Glomerular endothelial cell (primary cell): Measurements from ENCODE around the gene EIF3D. TPM values are rescaled to one million over a fixed set of nuclear protein-coding genes. Genes with fewer than 3 reads are reported as not detected.

Experiments used
- DNase-seq: peaks from one replicate; pipeline ENCODE4 v3.0.0-alpha.2; 2011; ENCODE audit warnings: low read depth, low spot score; ENCODE audit errors: extremely low read depth
- total RNA-seq: library from RNA; depleted of rRNA; stranded (reverse); fragments of >200 nt; gene quantifications from 2 replicates; pipeline ENCODE4 v1.2.3, GENCODE V29; 2015

The EIF3D gene
- total RNA-seq, 1 donor from 2014 or later, result 281 TPM

DNA sequence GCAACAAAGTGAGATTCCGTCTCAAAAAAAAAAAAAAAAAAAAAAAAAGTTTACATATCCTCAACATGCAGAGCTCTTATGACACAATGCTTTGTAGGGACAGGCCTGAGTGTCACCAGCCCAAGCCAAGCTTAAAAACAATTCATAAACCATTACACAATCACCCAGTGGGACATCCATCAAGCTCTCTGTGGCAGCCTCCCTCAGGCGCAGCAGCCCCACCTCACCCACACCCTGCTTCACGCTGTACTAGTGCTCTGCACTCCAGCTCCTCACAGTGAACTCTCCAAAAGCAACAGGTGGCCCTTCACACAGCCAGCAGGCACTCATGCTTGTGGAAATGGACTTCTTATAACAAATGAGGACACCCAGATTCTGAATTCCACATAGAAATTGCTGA is 18.6 kb downstream of the EIF3D start:
- no peak for DNase-seq

DNA sequence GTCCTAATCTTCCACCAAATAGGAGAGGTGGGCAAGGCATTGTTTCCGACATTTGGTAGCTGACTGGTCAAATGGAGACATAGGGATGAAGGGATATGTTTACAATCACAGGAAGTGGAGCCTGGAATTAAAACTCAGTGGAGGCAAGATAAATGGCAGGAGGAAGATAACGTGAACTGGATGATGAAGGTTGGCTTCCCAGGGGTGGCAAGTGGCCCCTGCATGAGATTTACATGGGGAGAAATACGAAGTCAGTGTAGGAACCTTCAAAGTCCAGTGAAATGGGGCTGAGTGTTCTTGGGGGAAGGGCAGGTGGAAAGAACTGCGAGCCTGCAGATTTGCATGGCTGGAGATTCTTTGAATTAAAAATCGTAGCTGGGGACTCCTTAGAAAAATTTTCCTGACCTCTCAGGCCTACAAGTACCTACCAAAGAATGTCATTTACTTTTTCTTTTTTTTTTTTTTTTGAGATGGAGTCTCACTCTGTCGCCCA is 21.4 kb downstream of the EIF3D start:
- no peak for DNase-seq

DNA sequence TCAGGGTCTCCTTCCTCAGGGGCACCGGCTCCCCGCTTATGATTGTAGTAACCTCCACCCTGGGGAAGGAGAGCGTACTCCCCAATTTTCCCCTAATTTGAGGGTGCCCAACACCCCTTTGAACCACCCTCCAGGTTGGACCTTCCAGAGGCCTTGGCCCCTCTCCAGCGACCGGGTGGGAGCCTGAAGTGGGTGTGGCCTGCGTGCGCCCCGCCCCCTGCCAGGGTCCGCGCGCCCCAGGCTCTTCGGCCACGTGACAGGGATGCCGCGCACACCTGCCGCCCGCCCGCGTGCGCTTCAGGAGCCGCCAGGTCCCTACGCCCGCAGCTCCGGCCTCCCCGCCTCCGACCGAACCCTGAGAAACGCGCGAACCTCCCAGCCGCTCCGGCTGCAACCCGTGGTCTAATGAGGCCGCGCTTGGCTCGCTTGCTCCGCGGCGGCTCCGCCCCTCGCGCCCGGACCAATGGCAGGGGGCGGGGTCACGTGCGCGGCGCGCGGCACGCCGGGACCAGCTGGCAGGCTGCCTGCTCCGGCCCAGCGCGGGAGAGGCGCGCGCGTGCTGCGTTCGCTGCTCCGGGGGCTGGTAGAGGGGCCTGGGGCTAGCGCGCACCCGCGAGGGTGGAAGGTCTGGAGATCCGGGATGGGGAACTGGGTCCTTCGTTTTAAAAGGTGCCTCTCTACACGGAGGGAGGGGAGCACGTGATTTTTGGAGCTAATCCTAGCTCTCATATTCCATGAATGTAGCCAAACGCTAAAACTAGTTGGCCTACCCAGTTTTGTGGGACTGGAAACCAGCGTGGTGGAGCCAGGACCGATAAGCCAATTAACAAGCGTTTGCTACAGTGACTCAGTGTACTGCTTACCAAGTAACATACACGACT is 22.1 kb downstream of the EIF3D start, which contains the start of gene FOXRED2:
Gene FOXRED2 (minus strand): TSS at position 404 of the 881 bp plus-strand sequence. CDS start 618 bp downstream, outside the sequence.
- DNase-seq, result no peak

DNA sequence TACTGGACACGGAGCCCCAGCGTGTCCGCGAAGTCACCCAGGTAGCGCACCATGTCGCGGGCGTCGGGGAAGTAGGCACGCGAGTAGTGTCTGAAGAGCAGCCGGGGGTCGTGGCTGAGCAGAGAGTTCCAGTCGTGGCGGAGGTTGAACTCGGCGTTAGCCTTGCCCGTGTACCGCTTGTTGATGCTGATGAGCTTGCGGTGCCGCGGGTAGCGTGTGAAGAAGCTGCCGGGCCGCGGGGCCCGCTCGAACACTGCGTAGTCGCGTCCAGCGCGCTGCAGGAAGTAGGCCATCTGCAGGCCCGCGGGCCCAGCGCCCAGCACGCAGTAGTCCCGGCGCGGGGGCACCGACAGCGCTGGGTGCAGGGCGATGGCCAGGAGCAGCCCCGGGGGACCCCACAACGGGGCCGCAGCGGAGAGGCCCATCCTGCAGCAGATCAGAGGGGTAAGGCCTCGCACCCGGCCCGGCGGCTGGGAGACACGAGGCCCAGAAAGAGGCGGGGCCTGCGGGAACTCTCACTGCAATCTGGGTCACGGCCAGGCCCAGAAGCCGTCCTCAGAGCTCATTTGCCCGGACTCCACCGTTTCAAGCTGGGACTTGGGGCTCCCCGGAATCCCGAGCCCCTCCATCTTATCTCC is 22.8 kb downstream of the EIF3D start:
- no peak for DNase-seq

DNA sequence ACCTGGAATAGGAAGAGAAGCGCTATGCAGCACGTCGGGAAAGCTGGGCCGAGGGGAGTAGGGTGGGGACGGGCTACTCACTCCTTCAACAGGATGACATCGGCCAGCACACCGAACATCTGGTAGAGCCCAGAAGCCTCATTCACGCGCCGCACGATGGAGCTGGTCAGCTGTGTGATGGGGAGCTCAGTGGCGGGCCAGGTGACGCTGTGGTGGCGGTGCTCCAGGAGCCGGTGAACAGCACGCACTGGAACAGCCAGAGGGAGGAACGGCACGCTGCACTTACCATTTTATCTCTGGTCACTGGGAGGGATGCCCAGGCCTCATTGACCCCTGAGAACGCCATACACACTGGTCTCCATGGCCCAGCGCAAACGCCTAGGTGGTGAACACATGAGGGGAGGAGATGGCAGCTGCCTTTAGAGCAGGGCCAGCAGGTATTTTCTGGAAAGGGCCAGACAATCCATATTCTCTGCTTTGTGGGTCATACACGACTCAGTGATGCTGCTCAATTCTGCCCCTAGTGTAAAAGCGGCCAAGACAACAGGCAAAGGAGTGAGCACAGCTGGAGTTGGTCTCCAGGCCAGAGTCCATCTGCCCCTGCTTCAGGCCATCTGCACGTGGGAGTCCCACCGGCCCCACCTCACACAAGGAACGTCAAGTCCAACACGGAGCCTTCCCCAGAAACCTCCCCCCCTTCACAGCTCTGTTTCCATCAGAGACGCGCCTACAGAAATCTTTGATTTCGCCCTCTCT is 30.9 kb downstream of the EIF3D start:
- no peak for DNase-seq

DNA sequence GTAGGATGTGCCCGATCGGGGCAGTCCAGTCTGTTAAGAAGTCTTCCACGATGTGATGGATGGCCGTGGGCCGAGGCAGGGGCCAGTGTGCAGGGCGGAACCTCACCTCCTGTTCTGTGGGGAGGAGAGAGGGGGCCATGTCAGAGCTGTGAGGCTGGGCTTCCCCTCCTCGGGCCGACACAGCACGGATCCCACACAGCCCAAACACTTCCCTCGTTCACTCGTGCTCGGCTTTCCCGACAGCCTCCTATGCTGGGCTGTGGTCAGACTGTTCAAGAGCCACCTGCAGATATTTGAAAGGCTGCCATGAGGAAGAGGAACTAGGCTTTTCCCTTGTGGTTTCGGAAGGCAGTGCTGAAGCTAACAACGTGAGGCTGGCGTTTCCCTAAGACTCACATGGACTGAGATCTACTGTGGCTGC is 35.3 kb downstream of the EIF3D start:
- no peak for DNase-seq

DNA sequence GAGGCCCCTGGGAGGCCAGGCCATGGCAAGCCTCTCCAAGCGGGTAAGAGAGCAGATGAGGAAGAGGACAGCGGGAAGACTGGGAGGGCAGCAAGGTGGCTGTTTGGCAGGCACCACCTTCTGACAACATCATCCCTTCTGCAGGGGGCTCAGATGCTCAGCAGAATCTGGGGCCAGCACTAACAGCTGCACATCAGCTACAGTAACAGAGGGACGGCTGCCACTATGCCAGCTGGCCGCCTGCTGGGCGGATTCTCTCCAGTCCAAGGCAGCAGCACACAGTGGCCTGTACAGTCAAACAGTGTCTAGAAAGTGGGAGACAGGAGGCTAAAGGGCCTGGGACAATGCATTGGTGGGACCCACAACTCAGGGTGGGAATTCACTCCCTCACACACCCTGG is 36.9 kb downstream of the EIF3D start:
- no peak for DNase-seq

DNA sequence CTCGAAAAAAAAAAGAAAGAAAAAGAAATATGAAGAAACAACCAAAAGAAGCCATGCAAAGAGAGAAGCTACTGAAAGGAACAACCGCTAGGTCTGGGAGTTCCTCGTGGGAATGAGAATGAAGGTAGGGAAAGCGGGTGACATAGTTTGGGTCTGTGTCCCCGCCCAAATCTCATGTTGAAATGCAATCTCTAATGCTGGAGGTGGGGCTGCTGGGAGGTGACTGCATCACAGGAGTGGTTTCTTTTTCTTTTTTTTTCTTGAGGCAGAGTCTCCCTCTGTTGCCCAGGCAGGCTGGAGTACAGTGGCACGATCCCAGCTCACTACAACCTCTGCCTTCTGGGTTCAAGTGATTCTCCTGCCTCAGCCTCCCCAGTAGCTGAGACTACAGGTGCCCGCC is 37.8 kb downstream of the EIF3D start:
- no peak for DNase-seq

DNA sequence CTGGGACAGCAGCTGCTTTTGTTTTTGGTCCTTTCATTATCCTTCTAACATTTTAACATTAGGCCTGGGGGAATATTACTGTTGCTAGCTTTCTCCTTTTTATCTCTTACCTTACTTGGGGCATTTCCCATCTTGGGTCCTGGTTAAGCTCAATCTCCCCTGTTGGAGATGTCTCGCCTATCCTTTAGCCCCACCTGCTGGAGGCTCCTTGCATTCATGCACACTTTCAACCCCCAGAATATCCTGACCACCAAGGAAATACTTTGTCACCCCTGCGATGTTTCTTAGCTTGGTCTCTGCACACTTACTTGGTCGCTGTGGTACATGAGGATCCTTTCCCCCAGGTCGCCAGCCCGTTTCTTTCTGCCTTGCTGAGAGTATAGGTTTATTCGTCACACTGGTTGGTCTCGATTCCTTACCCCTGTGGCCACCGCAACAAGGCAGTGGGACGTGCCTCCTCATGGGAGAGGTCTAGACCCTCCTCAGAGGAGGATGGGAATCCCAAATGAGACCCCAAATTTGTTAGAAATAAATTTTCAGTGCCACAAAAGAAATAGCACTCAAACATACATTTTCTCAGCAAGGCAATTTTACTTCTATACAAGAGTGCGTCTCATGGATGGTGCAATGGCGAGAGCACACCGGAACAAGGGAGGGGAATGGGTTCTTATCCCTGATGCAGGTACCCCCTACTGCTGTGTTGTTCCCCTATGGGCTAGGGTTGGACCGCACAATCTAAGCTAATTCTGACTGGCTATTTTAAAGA is 42.2 kb downstream of the EIF3D start:
- no peak for DNase-seq

DNA sequence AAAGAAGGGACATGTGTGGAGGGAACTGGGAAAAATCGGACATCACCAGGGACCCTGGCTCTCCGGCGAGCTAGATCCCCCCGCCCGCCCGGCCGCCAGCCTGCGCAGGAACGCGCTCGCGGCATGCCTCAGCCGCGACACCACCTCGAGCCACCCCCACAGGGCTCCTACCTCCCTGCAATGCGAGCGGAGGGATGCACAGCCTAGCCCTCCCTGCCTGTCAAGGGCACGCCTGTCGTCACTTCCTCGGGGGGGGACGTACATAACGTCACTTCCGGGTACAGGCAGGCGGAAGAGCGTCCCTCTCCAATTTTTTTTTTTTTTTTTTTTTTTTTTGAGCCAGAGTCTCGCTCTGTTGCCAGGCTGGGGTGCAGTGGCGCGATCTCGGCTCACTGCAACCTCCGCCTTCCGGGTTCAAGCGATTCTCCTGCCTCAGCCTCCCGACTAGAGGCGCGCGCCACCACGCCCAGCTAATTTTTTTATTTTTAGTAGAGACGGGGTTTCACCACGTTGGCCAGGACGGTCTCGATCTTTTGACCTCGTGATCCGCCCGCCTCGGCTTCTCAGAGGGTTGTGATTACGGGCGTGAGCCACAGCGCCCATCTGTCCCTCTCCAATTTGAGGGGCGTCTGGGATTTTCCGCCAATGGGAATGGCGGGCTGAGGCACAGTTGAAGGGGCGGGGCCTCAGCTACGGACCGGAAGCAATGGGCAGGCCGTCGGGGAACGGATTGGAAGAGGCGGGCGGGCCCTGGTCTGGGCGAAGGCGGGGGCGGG is 47.4 kb downstream of the EIF3D start, which contains the start of gene TXN2:
Gene TXN2 (minus strand): TSS at position 248 of the 776 bp plus-strand sequence. CDS start 803 bp downstream, outside the sequence.
- DNase-seq, result no peak

DNA sequence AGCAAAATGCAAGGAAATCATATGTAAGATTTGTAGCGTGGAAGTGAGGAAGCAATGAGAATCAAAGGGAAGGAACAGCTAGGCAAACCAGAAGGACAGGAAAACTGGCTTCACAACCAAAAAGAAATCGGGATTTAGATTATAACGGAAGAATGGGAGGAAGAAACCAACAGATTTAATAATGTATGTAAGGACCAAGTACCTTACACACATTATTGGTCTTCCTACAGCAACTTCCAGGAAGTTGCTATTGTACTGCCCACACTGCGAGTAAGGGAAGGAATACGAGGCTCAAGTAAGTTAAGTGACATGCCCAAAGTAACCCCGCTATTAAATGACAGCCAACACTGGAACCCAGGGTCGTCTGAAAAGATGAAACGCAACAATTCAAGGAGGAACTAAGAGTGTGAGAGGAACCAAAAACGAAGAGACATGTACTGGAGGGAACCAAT is 48.0 kb downstream of the EIF3D start:
- no peak for DNase-seq

DNA sequence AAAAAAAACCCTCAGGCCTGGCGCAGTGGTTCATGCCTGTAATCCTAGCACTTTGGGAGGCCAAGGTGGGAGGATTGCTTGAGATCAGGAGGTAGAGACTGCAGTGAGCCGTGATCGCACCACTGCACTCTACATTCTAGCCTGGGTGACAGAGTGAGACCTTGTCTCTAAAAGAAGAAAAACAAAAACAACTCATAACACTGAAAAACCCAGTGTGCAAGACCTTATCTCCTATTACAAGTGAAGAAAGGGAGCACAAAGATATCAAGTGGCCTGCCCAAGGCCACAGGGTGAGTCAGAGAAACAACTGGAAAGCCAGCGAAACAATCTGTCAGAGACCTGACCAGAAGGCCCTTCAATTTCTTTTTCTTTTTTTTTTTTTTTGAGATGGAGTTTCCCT is 50.0 kb downstream of the EIF3D start:
- no peak for DNase-seq

DNA sequence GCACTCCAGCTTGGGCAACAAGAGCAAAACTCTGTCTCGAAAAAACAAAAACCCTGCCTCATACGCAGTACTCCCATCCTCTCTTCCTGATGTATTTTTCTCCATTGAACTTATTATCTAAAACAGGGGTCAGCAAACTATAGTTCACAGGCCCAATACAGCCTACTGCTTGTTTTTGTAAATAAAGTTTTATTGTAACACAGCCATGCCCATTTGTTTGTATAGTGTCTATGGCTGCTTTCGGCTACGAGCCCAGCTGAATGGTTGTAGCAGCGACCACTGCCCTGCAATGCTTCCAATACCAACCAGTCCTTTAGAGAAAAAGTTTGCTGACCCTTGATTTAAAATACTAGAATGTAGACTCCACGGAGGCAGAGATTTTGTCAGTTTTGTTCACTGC is 53.6 kb downstream of the EIF3D start:
- no peak for DNase-seq

DNA sequence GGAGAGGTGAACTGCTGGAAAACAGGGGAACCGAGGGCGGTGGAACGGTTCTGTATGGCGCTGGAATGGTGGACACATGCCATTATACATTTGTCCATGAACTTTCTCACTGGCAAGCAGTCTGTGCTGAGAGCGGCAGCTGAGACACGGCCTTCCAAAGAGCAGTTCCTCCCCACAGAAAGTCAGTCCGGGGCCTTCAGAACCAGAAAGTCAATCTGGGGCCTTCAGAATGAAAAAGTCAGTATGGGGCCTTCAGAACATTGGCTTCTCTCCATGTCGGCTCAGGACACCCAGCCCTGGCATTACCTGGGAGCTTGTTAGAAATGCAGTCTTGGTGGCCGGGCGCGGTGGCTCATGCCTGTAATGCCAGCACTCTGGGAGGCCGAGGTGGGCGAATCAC is 56.3 kb downstream of the EIF3D start:
- DNase-seq, result no peak

DNA sequence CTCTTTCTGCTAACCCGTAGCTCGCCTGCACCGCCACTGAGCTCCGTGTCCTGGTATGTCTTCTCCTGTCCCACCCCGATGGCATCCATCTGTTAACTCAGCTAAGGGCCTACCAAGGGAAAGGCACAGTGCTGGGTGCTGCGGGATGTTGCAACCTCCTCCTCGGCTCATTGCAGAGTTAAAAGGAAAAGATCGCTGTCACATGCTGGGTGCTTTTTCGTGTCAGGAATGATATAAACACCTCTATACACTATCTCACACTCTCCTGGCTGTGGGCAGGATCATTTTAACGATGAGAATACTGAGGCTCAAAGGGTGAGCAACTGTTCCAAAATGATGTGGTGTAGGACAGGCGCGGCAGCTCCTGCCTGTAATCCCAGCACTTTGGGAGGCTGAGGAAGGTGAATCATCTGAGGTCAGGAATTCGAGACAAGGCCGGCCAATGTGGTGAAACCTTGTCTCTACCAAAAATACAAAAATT is 57.6 kb downstream of the EIF3D start:
- DNase-seq, result no peak

DNA sequence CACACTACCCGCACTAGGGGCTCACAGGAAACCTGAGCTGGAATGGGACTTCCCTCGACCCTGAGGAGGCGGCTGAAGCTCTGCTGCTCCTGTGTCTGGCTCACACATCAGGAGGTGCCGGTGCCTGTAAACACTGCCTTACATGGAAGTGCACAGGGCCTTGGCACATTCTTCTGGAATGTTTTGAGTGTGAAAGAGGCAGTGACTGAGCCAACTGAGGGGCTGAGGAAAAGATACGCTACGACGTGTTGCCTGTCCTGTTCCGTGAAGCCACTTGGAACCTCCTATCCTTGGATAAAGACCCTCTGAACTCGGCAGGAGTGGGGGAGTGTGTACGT is 58.0 kb downstream of the EIF3D start:
- no peak for DNase-seq

DNA sequence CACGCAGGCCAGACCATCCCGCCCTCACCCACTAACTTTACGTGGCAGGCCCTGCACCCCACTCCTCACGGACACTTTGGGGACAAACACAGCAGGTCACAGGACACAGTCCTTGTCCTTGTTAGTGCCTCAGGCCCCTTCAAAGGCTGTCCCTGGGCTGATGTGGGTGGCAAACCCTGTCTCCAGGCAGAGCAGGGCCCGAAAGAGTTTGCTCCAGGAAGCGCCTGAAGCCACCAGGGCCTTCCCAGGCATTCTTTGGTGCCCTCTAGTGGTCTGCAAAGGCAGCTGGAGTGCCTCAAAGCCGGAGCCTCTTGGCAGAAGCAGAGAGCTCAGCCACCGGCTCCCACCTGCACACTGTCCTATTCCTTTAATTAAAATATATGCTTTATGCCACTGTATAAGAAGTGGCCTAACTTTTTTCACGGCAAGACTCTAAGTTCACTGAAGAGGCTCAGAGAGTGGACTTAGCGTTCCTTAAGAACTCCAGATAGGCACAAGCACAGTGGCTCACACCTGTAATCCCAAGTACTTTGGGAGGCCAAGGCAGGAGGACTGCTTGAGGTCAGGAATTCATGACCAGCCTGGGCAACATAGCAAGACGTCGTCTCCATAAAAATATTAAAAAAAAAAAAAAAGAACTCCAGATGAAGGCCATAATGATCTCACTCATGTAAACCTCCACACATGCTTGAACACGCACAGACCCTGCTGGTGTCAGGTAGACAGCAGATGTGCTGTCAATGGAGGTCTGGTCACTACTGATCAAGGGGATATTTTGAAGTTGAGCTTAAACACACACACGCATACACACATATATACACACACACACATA is 58.6 kb downstream of the EIF3D start:
- no peak for DNase-seq

DNA sequence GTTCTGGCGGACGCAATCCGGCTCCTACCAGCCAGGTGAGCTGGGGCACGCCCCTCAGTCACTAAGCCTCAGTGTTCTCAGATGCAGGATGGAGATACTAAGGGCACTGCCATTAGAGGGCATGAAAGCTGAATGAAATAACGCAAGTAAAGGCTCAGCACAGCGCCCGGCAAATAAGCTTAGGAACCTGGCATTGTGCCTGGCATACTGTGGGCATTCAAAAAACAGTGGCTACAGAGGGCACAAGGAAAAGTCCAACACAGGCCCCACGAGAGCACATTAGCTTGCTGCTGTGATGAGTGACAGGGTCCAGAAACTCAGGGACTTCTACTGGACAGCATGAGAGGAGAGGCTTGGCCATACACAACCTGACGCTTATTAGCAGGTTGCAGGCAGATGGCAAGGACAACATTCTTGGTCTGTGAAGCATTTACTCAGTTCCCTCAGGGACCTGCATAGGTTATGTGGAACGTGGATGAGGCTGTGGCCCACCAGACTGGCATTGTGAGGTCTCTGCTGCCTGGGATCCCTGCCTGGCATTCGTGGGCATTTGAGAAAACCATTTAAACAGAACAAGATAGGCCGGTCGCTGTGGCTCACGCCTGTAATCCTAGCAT is 59.8 kb downstream of the EIF3D start:
- DNase-seq, result no peak
